Measurements from ENCODE around the gene FRRS1. TPM values are rescaled to one million over a fixed set of nuclear protein-coding genes. Genes with fewer than 3 reads are reported as not detected.
"Not testable (repeated sequence)": the region's sequence is repeated elsewhere in the genome, so short reads cannot be mapped to it uniquely, and the experiment has no call there.

FRRS1 gene
- total RNA-seq, 1 experiment from 2014 or later = 14.7 TPM

DNA sequence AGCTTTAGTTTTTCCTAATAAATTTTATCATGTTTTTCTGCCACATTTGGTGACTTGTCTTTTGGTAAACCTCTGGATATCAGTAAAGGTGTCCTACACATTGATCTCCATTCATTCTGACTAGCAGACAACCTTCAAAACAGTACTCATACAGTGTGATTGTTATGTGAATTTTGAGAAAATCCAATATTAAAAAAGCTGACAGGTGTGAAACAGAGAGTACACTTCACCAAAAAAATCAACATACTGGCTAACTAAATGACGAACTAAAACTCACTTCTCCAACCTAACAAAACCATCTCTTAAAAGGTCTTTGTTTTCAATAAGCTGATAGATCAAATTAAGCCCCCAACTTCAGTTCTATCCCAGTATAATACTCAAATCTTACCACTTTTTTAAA, 1.5 kb downstream of the FRRS1 start:
- no peak for DNase-seq (ENCODE audit: low read depth)

DNA sequence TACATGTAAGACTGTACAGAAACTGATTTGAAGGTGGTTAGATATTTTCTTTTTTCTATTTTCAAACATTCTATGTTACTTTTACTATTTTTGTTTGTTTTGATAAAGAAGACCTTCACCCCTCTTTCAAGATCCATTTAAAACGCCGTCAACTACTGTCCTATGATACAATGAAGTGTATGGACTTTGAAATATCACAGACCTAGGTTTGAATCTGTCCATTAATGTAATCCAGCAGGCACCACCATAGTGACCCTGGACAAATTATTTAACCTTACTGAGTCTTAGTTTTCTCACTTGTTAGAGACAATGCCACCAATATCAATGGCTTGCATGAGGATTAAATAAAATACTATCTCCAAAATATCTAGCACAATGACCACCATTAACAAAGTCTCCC, 2.0 kb downstream of the FRRS1 start:
- no peak for DNase-seq (ENCODE audit: low read depth)

DNA sequence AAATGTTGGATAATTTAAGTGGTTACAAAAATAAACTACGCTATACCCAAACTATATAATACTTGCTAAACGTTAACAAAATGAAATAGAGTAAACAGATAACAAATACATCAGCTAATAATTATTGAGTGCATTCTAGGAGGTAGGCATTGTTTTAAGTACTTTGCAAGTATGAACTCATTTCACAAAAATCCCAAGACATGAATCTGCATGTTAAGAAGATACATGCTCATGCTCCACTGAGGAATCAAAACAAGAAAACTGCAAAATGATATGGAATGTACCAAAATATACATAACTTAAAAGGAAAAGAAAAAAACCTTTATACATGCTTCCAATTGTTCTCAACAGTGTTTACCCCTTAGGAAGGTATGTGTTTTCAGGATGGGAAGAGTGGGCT, 2.5 kb downstream of the FRRS1 start:
- DNase-seq (ENCODE audit: low read depth) = no peak

DNA sequence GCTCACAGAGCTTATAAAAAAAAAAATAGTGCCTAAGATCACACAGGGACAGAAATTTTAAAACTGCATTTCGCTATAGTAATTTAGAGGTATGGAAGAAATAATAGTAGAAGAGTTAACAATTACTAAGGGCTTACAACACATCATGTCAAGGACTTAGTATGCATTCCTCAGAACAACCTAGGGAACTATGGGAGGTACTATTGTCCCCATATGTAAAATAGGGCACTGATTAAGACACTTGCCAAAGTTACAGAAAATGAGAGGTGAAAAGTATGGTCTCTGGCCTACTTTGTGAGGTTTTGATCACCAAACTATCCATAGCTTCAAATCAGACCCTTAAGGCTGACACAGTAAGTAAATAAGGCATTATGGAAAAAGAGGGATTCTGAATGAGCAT, 4.7 kb downstream of the FRRS1 start:
- no peak for DNase-seq (ENCODE audit: low read depth)

DNA sequence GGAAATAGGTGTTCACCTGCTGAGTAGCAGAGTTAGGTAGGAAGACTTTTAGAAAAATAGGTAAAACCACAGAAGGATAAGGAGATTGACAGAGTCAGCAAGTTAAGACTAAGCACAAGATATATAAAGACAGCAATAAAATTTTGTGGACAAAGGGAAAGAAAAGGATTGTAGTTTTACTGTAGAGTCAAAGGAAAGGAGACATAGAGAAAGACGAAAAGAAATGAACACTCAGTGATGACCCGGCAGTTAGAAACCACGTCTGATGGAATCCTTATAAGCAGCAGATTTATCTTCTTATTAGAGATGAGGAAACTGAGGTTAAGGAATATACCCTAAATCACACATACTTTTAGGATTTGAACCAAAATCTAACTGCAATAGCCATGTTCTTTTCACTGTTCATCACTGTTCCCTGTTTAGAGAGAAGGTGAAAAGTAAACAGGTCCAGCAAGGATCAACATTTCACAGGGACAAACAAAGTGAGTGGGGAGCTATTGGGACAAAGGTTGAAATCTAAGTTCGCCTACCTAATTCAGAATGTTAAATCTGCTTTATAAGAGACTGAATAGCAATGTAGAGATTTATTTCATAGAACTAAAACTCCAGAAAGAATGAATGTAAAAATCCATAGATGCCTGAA, 6.8 kb downstream of the FRRS1 start:
- DNase-seq (ENCODE audit: low read depth) = no peak

DNA sequence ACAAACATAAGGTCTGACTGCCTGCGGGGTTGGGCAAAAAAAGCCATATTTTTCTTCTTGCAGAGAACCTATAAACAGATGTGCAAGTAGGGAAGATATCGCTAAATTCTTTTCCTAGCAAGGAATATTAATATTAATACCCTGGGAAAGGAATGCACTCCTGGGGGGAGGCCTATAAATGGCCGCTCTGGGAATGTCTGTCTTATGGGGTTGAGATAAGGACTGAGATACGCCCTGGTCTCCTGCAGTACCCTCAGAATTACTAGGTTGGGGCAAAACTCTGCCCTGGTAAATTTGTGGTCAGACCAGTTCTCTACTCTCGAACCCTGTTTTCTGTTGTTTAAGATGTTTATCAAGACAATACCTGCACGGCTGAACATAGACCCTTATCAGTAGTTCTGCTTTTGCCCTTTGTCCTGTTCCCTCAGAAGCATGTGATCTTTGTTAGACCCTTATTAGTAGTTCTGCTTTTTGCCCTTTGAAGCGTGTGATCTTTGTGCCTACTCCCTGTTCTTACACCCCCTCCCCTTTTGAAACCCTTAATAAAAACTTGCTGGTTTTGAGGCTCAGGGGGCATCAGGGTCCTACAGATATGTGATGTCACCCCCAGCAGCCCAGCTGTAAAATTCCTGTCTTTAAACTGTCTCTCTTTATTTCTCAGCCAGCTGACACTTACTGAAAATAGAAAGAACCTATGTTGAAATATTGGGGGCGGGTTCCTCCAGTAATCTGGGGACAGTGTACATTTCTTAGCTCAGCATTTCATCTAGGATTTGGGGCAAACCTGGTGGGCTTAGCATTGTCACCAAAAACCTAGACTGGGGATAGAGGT, 7.5 kb downstream of the FRRS1 start:
- DNase-seq (ENCODE audit: low read depth) = not testable (repeated sequence)

DNA sequence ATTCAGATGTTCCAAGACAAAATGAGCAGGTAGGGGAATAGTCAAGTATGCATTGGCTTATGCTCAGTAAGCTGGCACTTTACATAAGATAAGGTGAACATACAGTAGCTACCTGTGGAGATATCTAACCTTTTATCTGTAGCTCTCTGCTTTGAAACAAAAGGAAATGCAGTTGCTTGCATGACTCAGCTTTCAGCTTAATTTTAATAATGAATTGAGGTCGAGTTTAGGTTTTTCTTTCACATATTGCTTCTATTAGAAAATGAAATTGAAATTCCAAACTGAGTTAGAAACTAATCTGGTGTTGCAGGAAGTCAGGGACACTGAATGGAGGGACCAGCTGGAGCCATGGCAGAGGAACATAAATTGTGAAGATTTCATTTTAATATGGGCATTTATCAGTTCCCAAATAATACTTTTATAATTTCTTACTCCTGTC, 8.3 kb downstream of the FRRS1 start:
- DNase-seq (ENCODE audit: low read depth) = peak; percentile 30

DNA sequence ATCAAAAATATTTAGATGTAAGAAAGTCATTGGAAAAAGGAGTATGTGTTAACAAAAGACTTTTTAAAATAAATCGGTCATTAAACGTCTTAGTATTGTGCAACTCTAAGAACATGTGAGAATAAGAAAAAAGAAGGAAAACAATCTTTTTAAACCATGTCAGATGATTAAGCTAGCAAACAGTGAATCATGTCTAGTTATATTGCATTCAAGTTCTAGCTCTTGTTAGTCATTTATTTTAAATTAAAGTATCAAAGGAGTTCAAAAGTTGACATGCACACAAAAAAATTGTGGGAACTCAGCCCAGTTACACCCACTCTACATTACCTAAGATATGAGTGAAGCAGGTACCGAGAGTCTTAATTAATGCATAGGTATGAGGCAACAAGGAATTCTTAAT, 9.8 kb downstream of the FRRS1 start:
- DNase-seq (ENCODE audit: low read depth) = peak; percentile 67

DNA sequence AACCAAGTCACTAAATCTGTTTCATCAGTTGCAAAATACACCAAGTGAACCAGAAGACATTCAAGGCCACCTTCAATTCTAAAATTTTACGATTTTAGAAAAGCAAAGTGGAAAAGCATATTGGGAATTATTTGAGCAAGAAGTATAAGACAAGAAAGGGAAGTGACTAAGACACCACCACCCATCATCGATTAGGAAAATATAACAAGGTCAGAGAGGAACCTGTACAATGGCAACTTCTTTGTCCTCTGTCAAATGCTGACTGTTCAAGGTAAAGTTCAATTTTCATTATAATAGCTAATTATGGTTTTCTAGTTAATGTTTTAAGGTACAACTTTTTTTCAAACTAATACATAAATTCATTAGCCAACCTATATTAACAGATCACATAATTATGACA, 10.8 kb downstream of the FRRS1 start:
- DNase-seq (ENCODE audit: low read depth) = no peak

DNA sequence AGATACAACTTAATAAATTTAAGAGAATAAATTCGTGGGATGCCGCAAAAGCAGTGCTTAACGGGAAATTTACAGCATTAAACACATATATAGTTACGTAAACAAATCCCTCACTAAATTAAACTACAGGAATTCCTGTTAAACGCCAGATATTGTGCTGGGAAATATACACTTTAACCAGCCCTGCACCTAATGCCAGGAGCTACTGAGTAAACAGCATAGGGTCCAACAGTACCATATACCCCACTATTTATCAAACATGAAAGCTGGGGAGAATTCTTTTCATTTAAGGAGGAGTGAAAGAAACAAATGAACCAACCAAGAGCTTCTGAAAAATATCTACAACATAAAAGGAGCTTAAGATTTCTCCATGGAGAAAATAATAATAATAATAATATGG, 11.7 kb downstream of the FRRS1 start:
- no peak for DNase-seq (ENCODE audit: low read depth)

DNA sequence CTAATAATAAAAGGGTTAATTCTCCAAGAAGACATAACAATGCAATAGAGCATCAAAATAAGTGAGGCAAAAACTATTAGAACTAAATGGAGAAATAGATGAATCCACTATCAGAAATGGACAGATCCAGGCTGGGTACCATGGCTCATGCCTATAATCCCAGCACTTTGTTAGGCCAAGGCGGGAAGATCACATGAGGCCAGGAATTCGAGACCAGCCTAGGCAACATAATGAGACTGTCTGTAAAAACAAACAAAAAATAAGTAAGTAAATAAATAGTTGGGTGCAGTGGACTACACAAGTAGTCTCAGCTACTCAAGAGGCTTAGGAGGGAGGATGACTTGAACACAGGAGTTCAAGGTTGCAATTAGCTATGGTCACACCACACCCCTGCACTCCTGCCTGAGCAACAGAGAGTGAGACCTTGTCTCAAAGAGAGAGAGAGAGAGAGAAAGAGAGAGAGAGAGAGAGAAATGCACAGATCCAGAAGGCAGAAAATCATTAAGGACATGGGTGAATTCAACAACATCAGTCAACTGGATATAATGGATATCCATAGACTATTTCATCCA, 12.3 kb downstream of the FRRS1 start:
- no peak for DNase-seq (ENCODE audit: low read depth)

DNA sequence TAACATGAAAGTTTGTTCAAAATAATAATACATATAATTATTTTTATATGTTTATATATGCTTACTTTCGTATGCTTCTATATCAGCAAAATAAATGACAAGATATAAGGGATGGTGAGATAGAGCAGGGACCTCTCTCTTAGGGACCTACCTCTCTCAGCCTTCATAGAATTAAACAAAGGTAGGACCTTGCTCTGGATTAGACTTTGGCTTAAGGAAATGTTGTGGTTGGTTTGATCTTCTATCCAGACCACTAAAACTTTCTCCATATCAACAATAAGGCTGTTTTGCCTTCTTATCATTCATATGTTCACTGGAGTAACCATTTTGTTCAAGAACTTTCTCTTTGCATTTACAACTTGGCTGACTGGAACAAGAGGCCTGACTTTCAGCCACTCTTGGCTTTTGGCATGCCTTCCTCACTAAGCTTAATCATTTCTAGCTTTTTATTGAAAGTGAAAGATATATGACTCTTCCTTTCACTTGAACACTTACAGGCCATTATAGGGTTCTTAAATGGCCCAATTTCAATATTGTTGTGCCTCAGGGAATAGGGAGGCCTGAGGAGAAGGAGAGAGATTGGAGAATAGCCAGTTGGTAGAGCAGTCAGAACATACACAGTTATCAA, 14.4 kb downstream of the FRRS1 start:
- DNase-seq (ENCODE audit: low read depth) = peak; percentile 15

DNA sequence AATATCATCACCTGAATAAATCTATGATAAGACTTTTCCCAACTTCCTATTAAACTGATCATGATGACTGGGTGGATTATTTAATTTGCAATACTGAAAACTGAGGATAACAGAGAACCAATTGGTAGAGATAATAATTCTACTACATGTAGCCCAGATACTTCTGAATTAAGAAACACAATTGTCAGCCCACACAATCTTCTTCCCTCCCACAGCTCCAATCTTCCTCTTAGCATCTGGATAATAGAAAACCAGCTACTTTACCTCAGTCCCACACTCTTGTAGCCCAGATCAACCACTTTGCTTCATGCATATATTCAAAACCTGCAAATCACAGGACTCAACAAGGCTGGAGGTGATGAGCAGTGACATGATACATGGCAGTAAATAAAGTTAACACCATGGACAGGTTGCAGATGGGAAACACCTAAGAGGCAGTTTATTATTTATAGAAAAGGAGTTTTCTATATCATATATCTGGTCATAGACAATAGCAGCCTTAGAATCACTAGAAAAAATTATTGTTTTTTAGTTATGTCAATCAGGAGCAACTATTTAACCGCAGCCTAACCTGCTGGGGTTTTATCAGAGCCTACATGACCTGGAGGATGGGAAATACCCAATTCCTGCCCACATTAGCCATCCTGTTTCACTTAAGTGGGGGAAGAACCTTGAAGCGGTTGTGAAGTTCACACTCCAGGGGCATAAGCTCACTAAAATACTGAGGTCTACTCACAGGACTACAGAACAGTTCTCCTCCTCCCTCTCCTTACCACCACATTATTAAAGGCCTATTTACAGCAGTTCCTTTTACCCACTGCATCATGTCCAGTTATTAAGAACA, 16.7 kb downstream of the FRRS1 start:
- no peak for DNase-seq (ENCODE audit: low read depth)

DNA sequence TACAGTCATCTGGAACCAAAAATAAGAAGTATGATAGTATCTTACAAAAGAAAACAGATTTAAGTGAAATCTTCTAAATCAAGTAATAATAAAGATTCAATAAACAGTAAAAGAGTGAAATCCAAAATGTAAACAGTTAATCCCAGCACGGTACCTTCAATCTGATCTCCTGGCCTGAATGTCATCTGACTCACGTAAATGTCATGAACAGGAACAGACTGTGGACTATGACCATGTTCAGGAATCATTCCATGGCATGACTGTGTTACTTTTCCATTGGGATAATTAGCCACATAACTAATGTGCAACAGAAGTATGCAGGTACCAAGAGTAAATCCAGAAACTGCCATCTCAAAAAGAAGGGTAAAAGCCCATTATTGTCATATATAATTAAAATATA, 18.0 kb downstream of the FRRS1 start:
- DNase-seq (ENCODE audit: low read depth) = peak; percentile 71

DNA sequence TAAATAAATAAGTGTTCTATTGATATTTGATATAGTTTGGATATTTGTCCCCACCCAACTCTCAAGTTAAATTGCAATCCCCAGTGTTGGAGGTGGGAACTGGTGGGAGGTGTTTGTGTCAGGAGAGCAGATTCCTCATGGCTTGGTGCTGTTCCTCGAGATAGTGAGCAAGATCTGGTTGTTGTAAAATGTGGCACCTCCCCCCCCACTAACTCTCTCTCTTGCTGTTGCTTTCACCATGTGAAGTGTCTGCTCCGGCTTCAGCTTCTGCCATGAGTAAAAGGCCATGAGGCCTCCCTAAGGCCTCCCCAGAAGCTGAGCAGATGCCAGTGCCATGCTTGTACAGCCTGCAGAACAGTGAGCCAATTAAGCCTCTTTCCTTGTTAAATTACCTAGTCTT, 20.8 kb downstream of the FRRS1 start:
- no peak for DNase-seq (ENCODE audit: low read depth)

DNA sequence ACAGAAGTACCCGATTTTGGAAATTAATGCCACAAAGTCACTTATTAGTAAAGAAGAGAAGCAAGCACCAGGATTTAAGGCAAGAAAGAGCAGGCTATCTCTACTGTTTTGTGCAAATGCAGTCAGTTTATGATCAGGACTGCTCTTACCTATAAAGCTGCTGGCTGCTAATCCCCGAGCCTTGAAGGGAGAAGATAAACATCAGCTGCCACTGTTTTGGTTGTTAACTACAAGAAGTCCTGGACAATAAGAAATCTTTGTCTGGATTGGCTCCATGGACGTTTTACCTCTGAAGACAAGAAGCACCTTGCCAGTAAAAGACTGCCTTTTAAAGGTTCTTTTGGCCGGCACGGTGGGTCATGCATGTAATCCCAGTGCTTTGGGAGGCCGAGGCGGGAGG, 21.4 kb downstream of the FRRS1 start:
- DNase-seq (ENCODE audit: low read depth) = no peak

DNA sequence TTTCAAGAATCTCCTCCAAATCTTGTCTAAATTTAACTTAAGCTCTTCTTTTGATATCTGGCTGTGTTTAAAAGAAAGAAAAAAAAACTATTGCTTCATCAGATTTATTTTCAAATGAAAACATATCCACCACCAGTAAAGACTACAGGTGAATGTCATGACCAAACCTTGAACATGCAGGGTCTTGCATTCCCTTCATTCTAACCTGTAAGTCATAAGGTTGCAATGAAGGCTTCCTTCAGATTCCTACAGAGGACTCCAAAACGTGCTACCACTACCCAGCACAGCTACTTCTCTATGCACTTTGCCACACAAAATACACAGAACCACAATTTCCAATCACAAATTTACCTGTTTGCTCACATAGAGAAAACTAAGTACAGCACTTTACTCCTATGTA, 26.3 kb downstream of the FRRS1 start:
- no peak for DNase-seq (ENCODE audit: low read depth)

DNA sequence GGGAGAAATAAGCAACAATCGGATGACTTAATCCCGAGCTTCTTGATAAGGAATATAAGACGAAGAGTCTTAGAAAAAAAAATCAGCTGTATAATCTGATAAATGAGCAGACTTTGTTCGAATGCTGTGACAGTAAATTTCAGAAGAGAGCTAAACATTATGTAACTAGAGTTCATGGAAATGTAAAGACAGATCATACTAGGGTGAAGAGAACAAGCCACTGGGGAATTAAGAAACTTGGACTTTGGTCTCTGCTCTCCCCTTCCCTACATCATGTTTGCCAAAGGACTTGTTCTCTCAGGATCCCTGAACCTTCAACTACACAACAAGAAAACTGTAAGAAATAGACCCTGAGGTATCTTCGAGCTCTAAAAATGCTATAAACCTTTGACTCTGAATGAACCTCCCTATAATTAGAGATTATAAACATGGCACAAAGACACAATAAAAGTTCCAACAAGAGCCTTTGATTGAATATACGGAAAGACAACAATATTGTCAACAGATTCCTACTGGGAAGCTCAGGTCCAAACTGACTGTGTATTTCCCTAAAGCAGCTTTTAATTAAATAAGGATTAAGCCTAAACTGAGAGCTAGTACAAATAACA, 27.5 kb downstream of the FRRS1 start:
- no peak for DNase-seq (ENCODE audit: low read depth)

DNA sequence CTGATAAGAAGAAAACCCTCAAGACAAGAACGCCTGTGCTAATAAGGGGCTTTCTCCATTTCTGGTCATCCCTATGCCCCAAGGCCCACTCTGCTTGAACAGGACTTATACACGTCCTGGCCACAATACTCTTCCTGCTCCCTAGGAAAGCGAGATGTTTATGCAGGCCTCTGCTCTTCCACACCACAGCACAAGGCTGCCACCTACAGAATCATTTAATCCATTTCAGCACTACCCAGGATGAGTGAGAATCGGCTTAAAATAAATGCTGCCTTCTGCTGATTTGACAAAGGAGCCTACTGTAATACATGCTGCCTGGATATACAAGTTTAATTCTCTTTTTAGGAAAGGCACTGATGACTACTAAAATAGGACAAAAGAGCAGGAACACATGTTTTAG, 29.4 kb downstream of the FRRS1 start:
- peak; percentile 73 for DNase-seq (ENCODE audit: low read depth)

DNA sequence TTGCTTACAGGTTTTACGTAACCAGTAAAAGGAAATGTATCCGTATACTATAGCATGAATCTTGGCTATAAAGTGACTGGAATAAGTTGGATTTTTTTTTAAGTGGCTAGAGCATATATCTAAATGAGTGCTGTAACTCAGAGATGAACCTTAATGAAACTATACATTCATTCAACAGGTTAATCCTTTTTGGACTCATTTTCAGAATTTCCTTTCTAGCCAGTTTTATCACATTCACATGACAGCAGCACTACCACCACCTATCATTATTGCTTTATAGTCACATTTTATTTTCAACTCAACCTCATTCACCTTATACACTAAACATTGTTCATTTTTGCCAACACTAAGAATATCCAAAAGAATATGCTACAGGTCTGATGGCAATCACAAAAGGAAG, 30.6 kb downstream of the FRRS1 start:
- no peak for DNase-seq (ENCODE audit: low read depth)

DNA sequence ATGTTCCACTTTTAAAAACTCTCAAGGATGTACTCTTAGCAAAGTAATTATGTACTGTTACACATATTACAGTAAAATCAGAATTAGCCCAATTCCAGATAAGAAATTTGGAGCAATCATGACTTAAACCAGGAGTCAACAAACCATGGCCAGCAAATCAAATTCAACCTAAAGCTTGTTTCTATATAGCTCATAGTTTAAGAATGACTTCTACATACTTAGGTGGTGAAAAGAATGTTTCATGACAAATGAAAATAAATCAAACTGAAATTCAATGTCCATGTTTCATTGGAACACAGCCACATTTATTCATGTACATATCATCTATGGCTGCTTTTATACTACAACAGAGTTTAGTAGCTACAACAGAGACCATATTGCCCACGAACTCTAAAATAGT, 35.1 kb downstream of the FRRS1 start:
- no peak for DNase-seq (ENCODE audit: low read depth)
